Measurements from ENCODE around the gene ABCE1. TPM values are rescaled to one million over a fixed set of nuclear protein-coding genes. Genes with fewer than 3 reads are reported as not detected.

Gene ABCE1
- total RNA-seq, 1 experiment from 2014 or later: 73.7 TPM

DNA sequence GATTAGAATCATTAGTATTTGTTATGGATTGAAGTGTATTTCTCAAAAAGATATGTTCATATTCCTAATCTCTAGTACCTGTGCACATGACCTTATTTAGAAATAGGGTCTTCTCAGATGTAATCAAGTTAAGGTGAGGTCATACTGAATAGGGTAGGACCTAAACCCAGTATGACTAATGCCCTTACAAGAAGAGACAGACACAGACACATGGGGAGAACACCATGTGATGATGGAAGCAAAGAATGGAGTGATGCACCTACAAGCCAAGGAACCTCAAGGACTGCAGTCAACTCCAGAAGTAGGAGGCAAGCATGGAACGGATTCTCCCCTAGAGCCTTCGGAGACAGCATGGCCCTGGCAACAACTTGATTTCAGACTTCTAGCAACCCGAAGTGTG, 50.9 kb downstream of the ABCE1 start:
- ATAC-seq: no peak
- peaks cover 33% of the 10 kb centered on the region for H3K36me3 ChIP-seq (ENCODE audit: control insufficient read depth, insufficient read depth, low read length)

DNA sequence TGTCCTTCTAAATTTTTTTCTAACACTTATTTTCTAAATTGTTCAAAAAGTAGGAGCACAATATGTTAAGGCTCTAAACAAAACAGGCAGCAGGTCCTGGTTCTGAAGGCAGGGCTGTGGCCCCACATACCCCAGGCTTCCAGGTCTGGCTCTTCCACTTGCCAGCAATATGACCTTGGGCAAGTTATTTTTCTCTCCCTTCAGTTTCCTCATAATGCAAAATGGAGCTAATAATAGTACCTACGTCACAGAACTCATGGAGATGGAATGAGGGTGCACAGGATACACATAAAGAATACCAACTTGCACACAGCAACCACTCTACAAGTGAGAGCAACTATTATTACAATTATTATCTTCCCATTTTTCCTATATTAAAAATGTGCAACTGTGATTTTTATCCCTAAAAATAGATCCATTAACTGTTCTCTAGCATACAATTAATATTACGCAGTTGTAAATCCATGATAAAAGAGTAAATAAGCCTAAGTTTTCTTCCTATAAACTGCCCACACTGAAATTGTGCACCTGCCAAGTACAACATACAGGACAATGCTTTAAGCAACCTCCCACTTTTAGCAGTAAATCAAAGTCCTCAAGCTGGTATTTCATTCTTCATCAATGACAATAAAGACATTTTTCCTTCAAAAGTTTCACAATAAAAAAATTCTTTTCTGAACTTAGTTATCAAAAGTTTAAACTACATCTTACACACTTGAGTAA, 55.2 kb downstream of the ABCE1 start:
- H3K27me3 ChIP-seq (ENCODE audit: control insufficient read depth, insufficient read depth, low read length): no peaks in the 10 kb centered on the region
- ATAC-seq (no peak), DNase-seq (ENCODE audit: low read depth, low spot score) (no peak)
- in situ Hi-C loops (cut with HindIII; ENCODE audit: low pct_unique_long_range_greater_than_20kb, low sequenced_read_pairs) (no loop called here), intact Hi-C loops (cut with micrococcal nuclease; ENCODE audit: unreplicated experiment) (no loop called here)
- H3K4me3 ChIP-seq (ENCODE audit: low read depth in 2 of 2, low read length in 2 of 2): no peak overlapping the region
- H3K36me3 ChIP-seq (ENCODE audit: control insufficient read depth, insufficient read depth, low read length): peaks cover 18% of the 10 kb centered on the region
- BruUV-seq (replicated peaks): no TSS peak
- no peaks in the 10 kb centered on the region for H3K9me3 ChIP-seq (ENCODE audit: control insufficient read depth, insufficient read depth, low read depth, low read length)
- no peak overlapping the region for H3K27ac ChIP-seq (ENCODE audit: low read length)
- no peaks in the 10 kb centered on the region for H3K4me1 ChIP-seq (ENCODE audit: control insufficient read depth, insufficient read depth, low read length)
- ChIA-PET POLR2A (no interaction called here), CTCF (no interaction called here)
- TF ChIP-seq SIN3A (IDR thresholded peaks at IDR 0.05; ENCODE audit: borderline replicate concordance, insufficient read depth, low read depth, low read length): no peak
- TF ChIP-seq, protein P1, sequence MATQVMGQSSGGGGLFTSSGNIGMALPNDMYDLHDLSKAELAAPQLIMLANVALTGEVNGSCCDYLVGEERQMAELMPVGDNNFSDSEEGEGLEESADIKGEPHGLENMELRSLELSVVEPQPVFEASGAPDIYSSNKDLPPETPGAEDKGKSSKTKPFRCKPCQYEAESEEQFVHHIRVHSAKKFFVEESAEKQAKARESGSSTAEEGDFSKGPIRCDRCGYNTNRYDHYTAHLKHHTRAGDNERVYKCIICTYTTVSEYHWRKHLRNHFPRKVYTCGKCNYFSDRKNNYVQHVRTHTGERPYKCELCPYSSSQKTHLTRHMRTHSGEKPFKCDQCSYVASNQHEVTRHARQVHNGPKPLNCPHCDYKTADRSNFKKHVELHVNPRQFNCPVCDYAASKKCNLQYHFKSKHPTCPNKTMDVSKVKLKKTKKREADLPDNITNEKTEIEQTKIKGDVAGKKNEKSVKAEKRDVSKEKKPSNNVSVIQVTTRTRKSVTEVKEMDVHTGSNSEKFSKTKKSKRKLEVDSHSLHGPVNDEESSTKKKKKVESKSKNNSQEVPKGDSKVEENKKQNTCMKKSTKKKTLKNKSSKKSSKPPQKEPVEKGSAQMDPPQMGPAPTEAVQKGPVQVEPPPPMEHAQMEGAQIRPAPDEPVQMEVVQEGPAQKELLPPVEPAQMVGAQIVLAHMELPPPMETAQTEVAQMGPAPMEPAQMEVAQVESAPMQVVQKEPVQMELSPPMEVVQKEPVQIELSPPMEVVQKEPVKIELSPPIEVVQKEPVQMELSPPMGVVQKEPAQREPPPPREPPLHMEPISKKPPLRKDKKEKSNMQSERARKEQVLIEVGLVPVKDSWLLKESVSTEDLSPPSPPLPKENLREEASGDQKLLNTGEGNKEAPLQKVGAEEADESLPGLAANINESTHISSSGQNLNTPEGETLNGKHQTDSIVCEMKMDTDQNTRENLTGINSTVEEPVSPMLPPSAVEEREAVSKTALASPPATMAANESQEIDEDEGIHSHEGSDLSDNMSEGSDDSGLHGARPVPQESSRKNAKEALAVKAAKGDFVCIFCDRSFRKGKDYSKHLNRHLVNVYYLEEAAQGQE (IDR thresholded peaks at IDR 0.05; ENCODE audit: insufficient read depth in 1 of 2, low read depth in 2 of 2, low read length in 1 of 2): no peak
- TF ChIP-seq POLR2AphosphoS5 (IDR thresholded peaks at IDR 0.05; ENCODE audit: low read depth, low read length): no peak
- no peak for TF ChIP-seq TCF7L2 (IDR thresholded peaks at IDR 0.05; ENCODE audit: low read depth, low read length)
- no peak for TF ChIP-seq CTCF (IDR thresholded peaks at IDR 0.05)

More for the DNA sequence above, 50.9 kb downstream of the ABCE1 start:
- TF ChIP-seq, protein P1 (IDR thresholded peaks at IDR 0.05; ENCODE audit: insufficient read depth in 1 of 2, low read depth in 2 of 2, low read length in 1 of 2): no peak
- no peak for TF ChIP-seq TCF7L2 (IDR thresholded peaks at IDR 0.05; ENCODE audit: low read depth, low read length)
- no peak for TF ChIP-seq CTCF (IDR thresholded peaks at IDR 0.05)
- TF ChIP-seq POLR2AphosphoS5 (IDR thresholded peaks at IDR 0.05; ENCODE audit: low read depth, low read length): no peak
- no peak for TF ChIP-seq SIN3A (IDR thresholded peaks at IDR 0.05; ENCODE audit: borderline replicate concordance, insufficient read depth, low read depth, low read length)
- no peak for DNase-seq (ENCODE audit: low read depth, low spot score)
- intact Hi-C loops (cut with micrococcal nuclease; ENCODE audit: unreplicated experiment): no loop called here
- BruUV-seq (replicated peaks): no TSS peak
- in situ Hi-C loops (cut with HindIII; ENCODE audit: low pct_unique_long_range_greater_than_20kb, low sequenced_read_pairs): no loop called here
- H3K4me1 ChIP-seq (ENCODE audit: control insufficient read depth, insufficient read depth, low read length): no peaks in the 10 kb centered on the region
- ChIA-PET POLR2A (no interaction called here), CTCF (no interaction called here)
- no peak overlapping the region for H3K27ac ChIP-seq (ENCODE audit: low read length)
- H3K4me3 ChIP-seq (ENCODE audit: low read depth in 2 of 2, low read length in 2 of 2): no peak overlapping the region
- no peaks in the 10 kb centered on the region for H3K9me3 ChIP-seq (ENCODE audit: control insufficient read depth, insufficient read depth, low read depth, low read length)
- H3K27me3 ChIP-seq (ENCODE audit: control insufficient read depth, insufficient read depth, low read length): no peaks in the 10 kb centered on the region

All from Panc1 (cell line).